ENCODE results near the gene SNX10. TPM values are rescaled to one million over a fixed set of nuclear protein-coding genes. Genes with fewer than 3 reads are reported as not detected.

The SNX10 gene
- total and polyA plus RNA-seq, 2 of the 8 experiments (the other 6 are each of a cell fraction or from before 2014, with no cell fraction given), result 4.4 to 9.6 TPM

DNA sequence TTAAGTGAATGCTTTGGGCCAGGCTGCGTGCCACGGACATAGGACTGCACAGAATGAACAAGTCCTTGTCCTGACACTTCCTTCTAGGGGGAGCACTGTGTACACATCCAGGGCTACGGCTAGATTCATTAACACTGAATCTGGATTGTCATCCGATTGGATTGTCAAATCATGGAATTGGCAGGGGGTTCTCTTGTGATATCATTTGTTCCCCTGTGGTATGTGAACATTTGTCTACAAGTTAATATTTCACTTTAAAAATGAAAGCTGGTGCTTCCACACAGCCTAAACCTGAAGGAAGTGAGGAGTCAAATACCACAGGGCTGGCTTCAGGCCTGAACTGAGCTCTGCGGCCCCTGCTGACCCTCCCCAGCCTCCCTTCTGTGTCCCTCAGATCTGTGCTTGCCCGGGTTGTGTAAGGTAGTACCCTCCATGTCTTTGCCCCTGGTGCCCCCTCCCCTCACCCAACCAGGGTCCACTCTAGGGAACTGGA is 75.6 kb downstream of the SNX10 start:
- H3K56ac ChIP-seq (replicated peaks; ENCODE audit: insufficient read length, low read depth, low read length), result no peak overlapping the region
- no peak overlapping the region for H3K4me2 ChIP-seq (ENCODE audit: insufficient read depth in 1 of 2, low read depth in 2 of 2, low read length in 2 of 2)
- no peaks in the 10 kb centered on the region; a peak in 1 of 7 replicates for H3K4me1 ChIP-seq (replicated peaks in 1 of 4; ENCODE audit: control insufficient read depth in 3 of 4, insufficient read depth in 4 of 4, low read length in 3 of 4)
- H3K79me2 ChIP-seq (ENCODE audit: control insufficient read depth in 1 of 2, insufficient read depth in 2 of 2, low read length in 2 of 2), result no peaks in the 10 kb centered on the region
- no peak overlapping the region for H4K91ac ChIP-seq (replicated peaks; ENCODE audit: insufficient read length, low read length)
- H4K8ac ChIP-seq (ENCODE audit: extremely low read depth, insufficient read depth, low read length), result no peak overlapping the region
- no peak overlapping the region for H3K4ac ChIP-seq (replicated peaks; ENCODE audit: insufficient read length, low read depth, low read length)
- no peak overlapping the region for H3K27ac ChIP-seq (ENCODE audit: low read depth, low read length)
- no peak overlapping the region for H2BK12ac ChIP-seq (ENCODE audit: low read depth, low read length)
- H3K79me1 ChIP-seq (ENCODE audit: low read depth, low read length), result no peaks in the 10 kb centered on the region
- H3K9ac ChIP-seq (replicated peaks in 1 of 4; ENCODE audit: extremely low read depth in 1 of 4, low read depth in 3 of 4, low read length in 3 of 4), result no peak overlapping the region; a peak in 1 of 7 replicates
- FAIRE-seq, result no peak
- no peaks in the 10 kb centered on the region for H3K36me3 ChIP-seq (ENCODE audit: control insufficient read depth in 2 of 4, insufficient read depth in 4 of 4, low read length in 3 of 4)
- no peak overlapping the region for H2AK5ac ChIP-seq (ENCODE audit: low read depth, low read length)
- WGBS, 2 experiments (ENCODE audit: extremely low coverage in 1 of 2, insufficient coverage in 1 of 2, insufficient read length in 1 of 2, insufficient replicate concordance in 2 of 2, low coverage in 1 of 2, low lambda C conversion rate in 2 of 2, missing lambda C conversion rate in 1 of 2), result 89% methylated on average over 6 of the region's 6 CpGs; no CpG with 5 or more reads in 1 of the 2 experiments
- no peak overlapping the region for H3K4me3 ChIP-seq (ENCODE audit: extremely low read depth in 1 of 4, insufficient read depth in 2 of 4, low read depth in 3 of 4, low read length in 4 of 4)
- no peak overlapping the region for H2AFZ ChIP-seq (ENCODE audit: low read length)
- H4K5ac ChIP-seq (ENCODE audit: insufficient read length, low read depth, low read length), result no peak overlapping the region
- H2BK20ac ChIP-seq (ENCODE audit: low read length), result no peak overlapping the region
- H4K20me1 ChIP-seq (replicated peaks in 1 of 2; ENCODE audit: control insufficient read depth in 1 of 2, insufficient read depth in 2 of 2, low read length in 2 of 2), result no peaks in the 10 kb centered on the region
- no peak overlapping the region for H3K14ac ChIP-seq (ENCODE audit: insufficient read length)
- H3K9me3 ChIP-seq (ENCODE audit: insufficient read depth in 2 of 2, low read depth in 1 of 2, low read length in 1 of 2), result no peaks in the 10 kb centered on the region
- TF ChIP-seq CBX8 (IDR thresholded peaks at IDR 0.05; ENCODE audit: borderline replicate concordance, low read depth, low read length) (no peak), CTBP2 (IDR thresholded peaks at IDR 0.05; ENCODE audit: borderline replicate concordance, insufficient read depth, insufficient read length, low read length) (no peak), TEAD4 (IDR thresholded peaks at IDR 0.05; ENCODE audit: low read depth, low read length) (no peak), E2F6 (IDR thresholded peaks at IDR 0.05) (no peak), EZH2 (IDR thresholded peaks at IDR 0.05; ENCODE audit: low read depth, low read length, severe bottlenecking) (no peak), SIN3A (conservative IDR thresholded peaks at IDR 0.05 in 1 of 2, IDR thresholded peaks at IDR 0.05 in 1 of 2; ENCODE audit: low read depth in 1 of 2, low read length in 2 of 2) (no peak), BACH1 (IDR thresholded peaks at IDR 0.05; ENCODE audit: low read length) (no peak), ZNF274 (IDR thresholded peaks at IDR 0.05; ENCODE audit: borderline replicate concordance, extremely low read depth, low read length) (no peak), SAP30 (IDR thresholded peaks at IDR 0.05; ENCODE audit: insufficient read depth, insufficient replicate concordance, low read length) (no peak)
- no peak overlapping the region for H2BK5ac ChIP-seq (ENCODE audit: low read depth, low read length)
- H2BK15ac ChIP-seq (ENCODE audit: low read length), result no peak overlapping the region
- no peaks in the 10 kb centered on the region for H3K23me2 ChIP-seq (ENCODE audit: low read depth, low read length)
- ChIA-PET POLR2A (ENCODE audit: partially characterized antibody) (interaction anchor here (0.7 kb wide), 1 partner anchor 474 kb away, joined by 3 read pairs; no protein-coding TSS in a partner anchor), CTCF (ENCODE audit: partially characterized antibody) (interaction anchor here (0.7 to 5.8 kb wide), 7 partner anchors 10 to 472 kb away, joined by 3 to 96 read pairs (median 9); no protein-coding TSS in a partner anchor)
- no peak overlapping the region for H3K23ac ChIP-seq (ENCODE audit: insufficient read length)
- no peak for DNase-seq (ENCODE audit: low read depth in 1 of 2, low spot score in 2 of 2)
- H3K18ac ChIP-seq (ENCODE audit: extremely low read depth, low read length), result no peak overlapping the region
- H3K27me3 ChIP-seq (replicated peaks in 1 of 4; ENCODE audit: control insufficient read depth in 3 of 4, extremely low read depth in 1 of 4, insufficient read depth in 3 of 4, low read length in 3 of 4), result no peaks in the 10 kb centered on the region
- H2BK120ac ChIP-seq (replicated peaks; ENCODE audit: low read depth, low read length), result no peak overlapping the region

All from H1 (cell line).